Calu3 (cell line): ENCODE results near the gene CGB8. TPM values are rescaled to one million over a fixed set of nuclear protein-coding genes. Genes with fewer than 3 reads are reported as not detected.

Experiments
- BruUV-seq: library from RNA; stranded (reverse); fragments of 400-500 nt; replicated peaks from 2 replicates; lab custom pipeline; 2021; lab: Mats Ljungman, UMichigan
- CTCF ChIA-PET: fragments of 300-600 bp; sonication (Branson Sonifier 250); formaldehyde crosslinking; loops from one replicate; lab custom pipeline; 2022; ENCODE audit warnings: antibody characterized with exemption; lab: Charles Lee
- DNase-seq: peaks from one replicate; pipeline ENCODE4 v3.0.0; 2022
- H3K27ac Mint-ChIP-seq: one replicate; pipeline ENCODE4 v1.8.0; 2022; ENCODE audit warnings: mixed read lengths; ENCODE audit not compliant: unreplicated experiment
- H3K27me3 Mint-ChIP-seq: one replicate; pipeline ENCODE4 v1.8.0; 2022; ENCODE audit warnings: mixed read lengths; ENCODE audit not compliant: unreplicated experiment
- H3K36me3 Mint-ChIP-seq: one replicate; pipeline ENCODE4 v1.8.0; 2022; ENCODE audit warnings: mild to moderate bottlenecking, moderate library complexity, mixed read lengths; ENCODE audit not compliant: insufficient read depth, unreplicated experiment
- H3K4me1 Mint-ChIP-seq: one replicate; pipeline ENCODE4 v1.8.0; 2022; ENCODE audit warnings: mild to moderate bottlenecking, low read depth, mixed read lengths; ENCODE audit not compliant: unreplicated experiment
- H3K4me3 Mint-ChIP-seq: one replicate; pipeline ENCODE4 v1.8.0; 2022; ENCODE audit warnings: mild to moderate bottlenecking, low read depth, moderate library complexity, mixed read lengths; ENCODE audit not compliant: unreplicated experiment
- H3K9me3 Mint-ChIP-seq: one replicate; pipeline ENCODE4 v1.8.0; 2022; ENCODE audit warnings: low read depth, mixed read lengths; ENCODE audit not compliant: unreplicated experiment
- intact Hi-C: fragments of 100-400 bp; cut with micrococcal nuclease; formaldehyde crosslinking; loops from one replicate; pipeline ENCODE4 v1.10.0; 2022; ENCODE audit not compliant: unreplicated experiment
- total RNA-seq: library from RNA; stranded (reverse); gene quantifications from 2 replicates; pipeline ENCODE4 v1.2.3, GENCODE V29; 2022
- TF ChIP-seq, protein P1 (sequence below): fragments of 200-600 bp; IDR thresholded peaks from one replicate; pipeline ENCODE4 v1.8.0; 2022; ENCODE audit warnings: antibody characterized with exemption; ENCODE audit not compliant: unreplicated experiment

CGB8 gene
- total RNA-seq, 1 experiment from 2014 or later = 0.54 TPM

DNA sequence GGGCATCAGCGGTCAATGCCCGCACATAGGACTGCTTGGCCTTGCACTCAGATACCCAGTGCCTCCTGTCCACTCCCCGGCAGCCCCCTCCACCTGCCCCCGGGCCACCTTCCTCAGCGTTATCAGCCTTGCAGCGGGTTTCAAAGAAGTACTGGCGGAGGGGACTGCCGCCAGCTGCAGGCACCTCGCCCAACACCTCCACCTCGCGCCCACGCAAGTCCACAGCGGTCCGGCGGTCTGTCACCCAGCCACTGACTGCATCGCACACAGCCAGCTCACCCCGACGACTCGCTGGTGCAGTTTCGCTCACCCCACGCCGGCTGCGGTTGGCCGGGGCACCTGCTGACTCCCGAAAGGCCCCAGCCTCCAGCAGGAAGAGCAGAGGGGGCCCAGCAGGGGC is 12.5 kb upstream of the CGB8 start:
- H3K4me3 Mint-ChIP-seq = no peak overlapping the region
- H3K4me1 Mint-ChIP-seq = peaks cover 20% of the 10 kb centered on the region
- intact Hi-C loops = no loop called here
- peaks cover 29% of the 10 kb centered on the region for H3K36me3 Mint-ChIP-seq
- H3K27me3 Mint-ChIP-seq = peaks cover 31% of the 10 kb centered on the region
- BruUV-seq = no TSS peak
- TF ChIP-seq, protein P1, sequence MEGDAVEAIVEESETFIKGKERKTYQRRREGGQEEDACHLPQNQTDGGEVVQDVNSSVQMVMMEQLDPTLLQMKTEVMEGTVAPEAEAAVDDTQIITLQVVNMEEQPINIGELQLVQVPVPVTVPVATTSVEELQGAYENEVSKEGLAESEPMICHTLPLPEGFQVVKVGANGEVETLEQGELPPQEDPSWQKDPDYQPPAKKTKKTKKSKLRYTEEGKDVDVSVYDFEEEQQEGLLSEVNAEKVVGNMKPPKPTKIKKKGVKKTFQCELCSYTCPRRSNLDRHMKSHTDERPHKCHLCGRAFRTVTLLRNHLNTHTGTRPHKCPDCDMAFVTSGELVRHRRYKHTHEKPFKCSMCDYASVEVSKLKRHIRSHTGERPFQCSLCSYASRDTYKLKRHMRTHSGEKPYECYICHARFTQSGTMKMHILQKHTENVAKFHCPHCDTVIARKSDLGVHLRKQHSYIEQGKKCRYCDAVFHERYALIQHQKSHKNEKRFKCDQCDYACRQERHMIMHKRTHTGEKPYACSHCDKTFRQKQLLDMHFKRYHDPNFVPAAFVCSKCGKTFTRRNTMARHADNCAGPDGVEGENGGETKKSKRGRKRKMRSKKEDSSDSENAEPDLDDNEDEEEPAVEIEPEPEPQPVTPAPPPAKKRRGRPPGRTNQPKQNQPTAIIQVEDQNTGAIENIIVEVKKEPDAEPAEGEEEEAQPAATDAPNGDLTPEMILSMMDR = no peak
- H3K9me3 Mint-ChIP-seq = no peaks in the 10 kb centered on the region
- no peak overlapping the region for H3K27ac Mint-ChIP-seq
- CTCF ChIA-PET = no interaction called here
- DNase-seq = no peak

DNA sequence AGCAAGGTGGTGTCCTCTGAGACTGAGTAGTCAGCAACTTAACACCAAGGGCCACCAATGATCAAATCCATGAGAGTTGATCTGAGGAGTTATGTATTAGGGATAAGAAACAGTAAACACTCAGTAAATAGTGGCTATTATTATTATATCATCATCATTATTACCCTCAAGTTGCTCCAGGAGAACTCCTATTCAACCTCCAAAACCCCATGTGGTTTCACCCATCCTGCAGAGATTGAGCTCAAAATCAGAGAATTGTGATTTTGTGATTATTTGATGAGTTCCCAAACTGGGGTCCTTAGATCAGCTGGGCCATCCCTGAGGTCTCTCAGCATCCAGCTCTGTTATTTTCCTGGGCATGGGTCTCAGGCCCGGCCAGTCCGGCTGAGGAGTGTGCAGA is 12.1 kb upstream of the CGB8 start:
- Mint-ChIP-seq H3K4me1 (peaks cover 20% of the 10 kb centered on the region), H3K4me3 (no peak overlapping the region), H3K27me3 (peaks cover 27% of the 10 kb centered on the region), H3K27ac (no peak overlapping the region), H3K9me3 (no peaks in the 10 kb centered on the region), H3K36me3 (peaks cover 33% of the 10 kb centered on the region)
- no peak for DNase-seq
- TF ChIP-seq, protein P1 = no peak
- intact Hi-C loops = no loop called here
- CTCF ChIA-PET = interaction anchor here (0.6 kb wide), 1 partner anchor 9 kb away, joined by 4 read pairs; no protein-coding TSS in a partner anchor
- no TSS peak for BruUV-seq

DNA sequence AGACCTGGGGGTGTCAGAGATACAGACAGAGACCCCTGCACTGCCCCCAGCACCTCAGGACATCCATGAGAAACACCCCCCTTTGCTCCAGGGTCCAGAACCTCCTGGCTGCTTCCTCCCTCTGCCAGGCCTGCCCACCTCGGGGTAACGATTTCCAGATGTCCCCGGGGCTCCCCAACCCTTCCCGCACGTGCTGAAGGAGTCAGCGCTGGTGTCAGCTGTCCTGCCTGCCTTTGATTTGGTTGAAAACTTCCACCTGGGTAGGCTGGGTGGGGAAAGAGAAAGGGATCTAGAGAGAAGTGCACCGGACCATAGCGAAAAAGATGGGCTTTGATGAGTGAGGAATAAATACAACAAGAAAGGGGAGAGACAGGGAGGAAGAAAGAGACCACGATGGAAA is 10.1 kb upstream of the CGB8 start:
- DNase-seq = no peak
- BruUV-seq = no TSS peak
- Mint-ChIP-seq H3K27me3 (peaks cover 16% of the 10 kb centered on the region), H3K27ac (no peak overlapping the region), H3K4me3 (no peak overlapping the region), H3K9me3 (no peaks in the 10 kb centered on the region), H3K36me3 (peaks cover 37% of the 10 kb centered on the region), H3K4me1 (peaks cover 20% of the 10 kb centered on the region)
- CTCF ChIA-PET = interaction anchor here (0.6 to 1.5 kb wide), 2 partner anchors 11 to 41 kb away, joined by 3 to 4 read pairs; no protein-coding TSS in a partner anchor
- intact Hi-C loops = no loop called here
- TF ChIP-seq, protein P1 = no peak

DNA sequence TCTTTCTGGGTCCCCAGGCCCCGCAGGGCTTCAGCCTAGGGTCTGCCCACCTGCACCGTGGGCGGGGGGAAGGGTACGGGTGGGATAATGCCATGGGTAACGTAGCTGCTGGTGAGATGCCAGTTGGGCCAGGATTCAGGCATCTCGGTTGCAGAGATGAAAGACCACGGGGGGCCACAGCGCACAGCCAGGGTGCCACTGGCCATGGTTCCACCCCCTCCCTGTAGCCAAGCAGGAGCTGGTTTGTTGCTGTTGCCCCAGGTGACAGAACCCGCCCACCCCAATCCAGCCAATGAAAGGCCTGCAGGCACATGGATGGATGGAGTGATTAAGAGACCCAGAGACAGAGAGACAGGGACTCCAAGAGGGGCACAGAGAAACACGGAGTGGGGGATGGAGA is 9.7 kb upstream of the CGB8 start:
- CTCF ChIA-PET = interaction anchor here (1.5 kb wide), 1 partner anchor 40 kb away, joined by 4 read pairs; no protein-coding TSS in a partner anchor
- no TSS peak for BruUV-seq
- H3K9me3 Mint-ChIP-seq = no peaks in the 10 kb centered on the region
- TF ChIP-seq, protein P1 = no peak
- H3K4me1 Mint-ChIP-seq = peaks cover 20% of the 10 kb centered on the region
- H3K27ac Mint-ChIP-seq = no peak overlapping the region
- H3K27me3 Mint-ChIP-seq = peaks cover 16% of the 10 kb centered on the region
- peak overlapping the region; percentile 95 for H3K4me3 Mint-ChIP-seq
- intact Hi-C loops = no loop called here
- peak; percentile 44 for DNase-seq
- H3K36me3 Mint-ChIP-seq = peaks cover 37% of the 10 kb centered on the region
